PFSK-1 (cell line): Measurements from ENCODE around the gene STARD3.

Experiments used
- FOXP2 ChIP-seq: optimal IDR thresholded peaks from 2 replicates; pipeline ENCODE3; 2011; ENCODE audit warnings: borderline replicate concordance, control low read depth, inconsistent platforms; ENCODE audit not compliant: insufficient read depth; ENCODE audit errors: extremely low read length, extremely low read depth
- POLR2AphosphoS5 ChIP-seq: IDR thresholded peaks from 2 replicates; pipeline ENCODE4 v1.6.1; 2012; ENCODE audit warnings: low read depth, mild to moderate bottlenecking, control low read depth, low read length, moderate library complexity
- REST ChIP-seq, 2 experiments: IDR thresholded peaks; 2 replicates each; pipeline versions ENCODE4 v1.6.1 to v1.8.0; 2011 to 2012; ENCODE audit warnings: low read depth in 2 of 2, low read length in 2 of 2, control low read depth in 1 of 2, inconsistent platforms in 1 of 2, mild to moderate bottlenecking in 1 of 2, moderate library complexity in 1 of 2; ENCODE audit not compliant: insufficient read depth in 1 of 2
- SIN3A ChIP-seq: IDR thresholded peaks from 2 replicates; pipeline ENCODE4 v1.6.1; 2012; ENCODE audit warnings: mild to moderate bottlenecking, low read length, moderate library complexity, borderline replicate concordance; ENCODE audit not compliant: insufficient read depth
- TAF1 ChIP-seq: IDR thresholded peaks from 2 replicates; pipeline ENCODE4 v1.6.1; 2012; ENCODE audit warnings: low read length, control low read depth, borderline replicate concordance; ENCODE audit not compliant: insufficient read depth

Gene STARD3

DNA sequence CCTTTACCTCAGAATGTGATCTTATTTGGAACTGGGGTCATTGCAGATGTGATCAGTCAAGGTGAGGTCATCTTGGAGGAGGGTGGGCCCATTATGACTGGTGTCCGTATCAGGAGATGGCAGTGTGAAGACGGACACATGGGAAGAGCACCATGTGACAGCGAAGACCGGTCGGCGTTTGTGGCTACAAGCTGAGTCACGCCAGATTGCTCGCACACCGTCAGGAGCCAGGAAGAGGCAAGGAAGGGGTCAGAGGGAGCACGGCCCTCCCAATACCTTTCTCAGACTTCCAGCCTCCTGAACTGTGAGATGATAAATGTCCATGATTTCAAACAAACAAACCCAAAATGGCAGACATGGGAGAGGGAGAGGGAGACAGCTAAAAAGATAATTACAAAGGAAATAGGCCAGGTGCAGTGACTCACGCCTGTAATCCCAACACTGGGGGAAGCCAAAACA, 13.2 kb downstream of the STARD3 start:
- TF ChIP-seq FOXP2 (no peak), SIN3A (no peak), REST (IDR thresholded peaks at IDR 0.05; ENCODE audit: insufficient read depth in 1 of 2, low read depth in 2 of 2, low read length in 2 of 2) (no peak)

DNA sequence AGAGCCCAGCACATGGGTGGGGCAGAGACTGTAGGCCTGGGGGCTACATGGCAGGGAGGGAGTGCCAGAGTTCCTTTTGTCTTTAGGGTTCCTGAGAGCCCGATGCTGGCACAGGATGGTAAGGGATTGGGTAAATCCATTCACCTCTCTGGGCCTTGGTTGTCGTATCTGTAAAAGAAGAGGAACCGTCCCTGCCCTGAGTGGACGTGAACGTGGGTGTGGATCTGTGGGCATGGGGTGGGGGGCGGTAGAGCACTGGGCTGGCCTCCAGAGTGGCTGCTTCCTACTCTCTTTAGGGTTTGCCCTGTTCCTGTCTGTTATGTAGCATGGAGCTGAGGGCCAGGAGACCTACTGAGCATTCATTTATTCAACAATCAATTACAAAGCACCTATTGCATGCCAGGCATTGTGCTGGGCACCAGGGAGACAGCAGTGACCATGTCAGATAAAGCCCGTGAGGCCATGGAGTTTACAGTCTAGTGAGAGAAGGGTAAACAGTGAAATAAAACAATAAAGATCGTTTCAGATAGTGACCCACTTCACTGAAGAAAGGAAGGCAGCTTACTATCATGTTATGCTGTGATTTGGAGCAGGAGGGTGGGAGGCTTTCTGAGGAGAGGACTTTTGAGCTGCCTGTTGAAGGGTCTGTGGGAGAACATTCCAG, 15.1 kb downstream of the STARD3 start:
- TF ChIP-seq TAF1 (no peak), POLR2AphosphoS5 (no peak), SIN3A (no peak), REST (IDR thresholded peaks at IDR 0.05; ENCODE audit: insufficient read depth in 1 of 2, low read depth in 2 of 2, low read length in 2 of 2) (no peak), FOXP2 (no peak)

DNA sequence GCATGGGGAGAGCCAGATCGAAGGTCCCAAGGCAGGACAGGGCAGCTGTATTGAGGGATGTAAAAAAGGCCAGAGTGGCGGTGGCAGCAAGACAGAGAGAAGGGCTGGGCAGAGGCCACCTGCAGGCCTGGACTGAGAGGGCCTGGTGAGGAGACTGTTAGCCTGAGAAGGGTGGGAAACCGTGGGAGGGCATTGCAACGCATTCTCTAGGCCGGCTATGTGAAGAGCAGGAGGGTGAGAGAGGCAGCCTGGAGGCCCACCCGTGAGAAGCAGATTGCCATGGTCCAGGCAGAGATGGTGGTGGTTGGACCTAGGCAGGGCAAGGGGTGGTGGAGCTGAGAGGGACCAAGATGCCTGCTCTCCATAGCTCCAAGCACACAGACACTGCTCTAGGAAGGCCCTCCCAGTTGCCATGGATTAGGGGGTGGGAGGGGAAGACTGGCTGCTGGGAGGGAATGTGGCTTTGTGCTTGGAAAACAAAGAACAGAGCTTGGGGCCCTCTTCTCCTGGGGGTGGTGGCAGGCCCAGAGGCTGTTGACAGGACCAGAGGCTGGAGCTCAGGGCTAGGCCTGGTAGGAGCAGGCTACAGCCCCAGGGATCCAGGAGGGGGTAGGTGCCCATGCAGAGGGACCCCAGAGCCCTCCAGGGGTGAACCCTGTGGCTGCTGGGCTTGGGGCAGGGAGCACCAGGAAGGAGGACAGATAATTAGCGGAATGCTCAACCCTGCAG, 15.8 kb downstream of the STARD3 start:
- TF ChIP-seq FOXP2, result no peak
- TF ChIP-seq SIN3A, result no peak
- TF ChIP-seq REST (IDR thresholded peaks at IDR 0.05; ENCODE audit: insufficient read depth in 1 of 2, low read depth in 2 of 2, low read length in 2 of 2), result no peak
- TF ChIP-seq POLR2AphosphoS5, result no peak
- TF ChIP-seq TAF1, result no peak

GRCh38 chr17:39653316-39653661, 16.3 kb downstream of the STARD3 start:
- TF ChIP-seq FOXP2, result no peak
- no peak for TF ChIP-seq TAF1
- TF ChIP-seq SIN3A, result no peak
- no peak for TF ChIP-seq REST (IDR thresholded peaks at IDR 0.05; ENCODE audit: insufficient read depth in 1 of 2, low read depth in 2 of 2, low read length in 2 of 2)
